ENCODE measurements around the gene GALNT9.

DNA sequence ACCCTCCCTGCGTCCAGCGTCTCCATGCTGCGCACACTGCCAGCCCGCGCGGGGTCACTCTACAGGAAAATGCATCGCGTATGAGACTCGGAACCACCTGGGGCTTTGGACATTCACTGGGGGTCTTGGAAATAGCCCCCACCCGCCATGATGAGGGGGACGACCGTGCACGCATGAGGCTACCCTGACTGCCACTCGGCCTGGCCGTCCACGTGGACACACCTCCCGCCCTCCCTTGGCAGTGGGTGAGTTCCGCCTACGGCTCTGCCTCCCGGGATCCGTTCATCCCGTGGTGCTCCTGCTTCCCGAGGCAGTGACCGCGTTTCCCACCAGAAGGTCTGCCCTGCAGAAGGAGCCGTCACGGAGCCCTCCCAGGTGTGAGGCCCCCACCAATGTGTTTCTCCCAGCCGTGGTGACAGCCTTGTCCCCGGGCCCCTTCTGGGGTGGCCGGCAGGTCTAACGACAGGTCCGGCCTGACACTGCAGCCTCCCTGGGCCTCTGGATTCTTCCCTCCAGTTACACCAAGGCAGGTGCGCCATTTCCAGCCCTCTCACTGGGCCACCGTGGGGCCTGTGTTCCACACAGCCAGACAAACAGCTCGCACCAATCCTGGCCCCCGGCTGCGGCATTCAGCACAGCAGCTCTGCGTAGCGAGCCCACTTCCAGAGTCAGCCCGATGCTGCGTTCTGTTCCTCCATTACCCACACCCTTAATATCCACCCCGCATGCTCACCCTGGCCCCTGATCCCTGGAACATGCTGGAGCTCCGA is 11.1 kb upstream of the GALNT9 start:
- no peak for TF ChIP-seq CTCF (IDR thresholded peaks at IDR 0.05)
- no peak for TF ChIP-seq POLR2A (IDR thresholded peaks at IDR 0.05)
- no peak for TF ChIP-seq EP300 (IDR thresholded peaks at IDR 0.05)

Measured in tibial nerve (tissue), 4 donors.